Stomach (tissue), 4 donors: Measurements from ENCODE around the gene PKP4.

Source experiments
- EP300 ChIP-seq: sonication (generic); formaldehyde crosslinking; IDR thresholded peaks from one replicate; pipeline ENCODE4 v1.6.1; 2017; ENCODE audit warnings: antibody characterized with exemption
- POLR2A ChIP-seq, 4 donors: fragments of 450-650 bp; IDR thresholded peaks; one replicate each; pipeline ENCODE4 v1.6.1; 2016; ENCODE audit warnings: antibody characterized with exemption in 4 of 4, control low read depth in 2 of 4, mild to moderate bottlenecking in 1 of 4, moderate library complexity in 1 of 4
- POLR2AphosphoS5 ChIP-seq, 3 donors: sonication (generic); formaldehyde crosslinking; IDR thresholded peaks; one replicate each; pipeline ENCODE4 v1.6.1; 2016; ENCODE audit warnings: antibody characterized with exemption in 3 of 3
- TF ChIP-seq, protein P1 (sequence below), 7 experiments: fragments of 450-650 bp in 4 of 7; fragments of 200-600 bp in 3 of 7; sonication (generic) in 3 of 7; IDR thresholded peaks; one replicate each; pipeline ENCODE4 v1.5.1; 2016 to 2019; ENCODE audit warnings: antibody characterized with exemption in 7 of 7, control low read depth in 2 of 7, mild to moderate bottlenecking in 1 of 7

DNA sequence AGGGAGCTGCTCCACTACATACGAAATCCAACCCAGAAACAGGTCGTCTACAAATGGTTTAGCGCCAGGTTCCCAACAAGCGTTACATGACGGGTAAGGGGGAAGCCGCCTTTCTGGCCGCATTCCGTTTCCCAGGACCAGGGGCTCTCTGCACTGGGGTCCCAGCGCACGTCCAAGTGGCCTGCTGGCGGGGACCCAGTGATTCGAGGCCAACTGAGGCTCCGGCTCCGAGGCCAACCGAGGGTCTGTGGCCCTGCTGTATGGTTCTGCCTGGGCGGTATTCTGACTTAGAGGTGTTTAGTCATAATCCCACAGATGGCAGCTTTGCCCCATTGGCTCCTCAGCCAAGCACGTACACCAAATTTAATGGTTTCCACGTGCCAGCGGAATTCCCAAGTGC lies 127.2 kb downstream of the PKP4 start:
- TF ChIP-seq POLR2AphosphoS5 (IDR thresholded peaks at IDR 0.05) (no peak), POLR2A (IDR thresholded peaks at IDR 0.05) (no peak), EP300 (no peak)
- TF ChIP-seq, protein P1, sequence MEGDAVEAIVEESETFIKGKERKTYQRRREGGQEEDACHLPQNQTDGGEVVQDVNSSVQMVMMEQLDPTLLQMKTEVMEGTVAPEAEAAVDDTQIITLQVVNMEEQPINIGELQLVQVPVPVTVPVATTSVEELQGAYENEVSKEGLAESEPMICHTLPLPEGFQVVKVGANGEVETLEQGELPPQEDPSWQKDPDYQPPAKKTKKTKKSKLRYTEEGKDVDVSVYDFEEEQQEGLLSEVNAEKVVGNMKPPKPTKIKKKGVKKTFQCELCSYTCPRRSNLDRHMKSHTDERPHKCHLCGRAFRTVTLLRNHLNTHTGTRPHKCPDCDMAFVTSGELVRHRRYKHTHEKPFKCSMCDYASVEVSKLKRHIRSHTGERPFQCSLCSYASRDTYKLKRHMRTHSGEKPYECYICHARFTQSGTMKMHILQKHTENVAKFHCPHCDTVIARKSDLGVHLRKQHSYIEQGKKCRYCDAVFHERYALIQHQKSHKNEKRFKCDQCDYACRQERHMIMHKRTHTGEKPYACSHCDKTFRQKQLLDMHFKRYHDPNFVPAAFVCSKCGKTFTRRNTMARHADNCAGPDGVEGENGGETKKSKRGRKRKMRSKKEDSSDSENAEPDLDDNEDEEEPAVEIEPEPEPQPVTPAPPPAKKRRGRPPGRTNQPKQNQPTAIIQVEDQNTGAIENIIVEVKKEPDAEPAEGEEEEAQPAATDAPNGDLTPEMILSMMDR (IDR thresholded peaks at IDR 0.05): no peak
